Loucy (cell line): ENCODE data around the gene SMAD7.

Experiments used
- CTCF ChIP-seq: fragments of 200-600 bp; sonication (generic); conservative IDR thresholded peaks from 2 replicates; pipeline ENCODE4 v1.5.1; 2014; ENCODE audit warnings: mild to moderate bottlenecking, antibody characterized with exemption, low read length
- EZH2phosphoT487 ChIP-seq: fragments of 200-600 bp; IDR thresholded peaks from 2 replicates; pipeline ENCODE4 v1.6.1; 2018; ENCODE audit warnings: antibody characterized with exemption, mild to moderate bottlenecking, moderate library complexity, borderline replicate concordance

DNA sequence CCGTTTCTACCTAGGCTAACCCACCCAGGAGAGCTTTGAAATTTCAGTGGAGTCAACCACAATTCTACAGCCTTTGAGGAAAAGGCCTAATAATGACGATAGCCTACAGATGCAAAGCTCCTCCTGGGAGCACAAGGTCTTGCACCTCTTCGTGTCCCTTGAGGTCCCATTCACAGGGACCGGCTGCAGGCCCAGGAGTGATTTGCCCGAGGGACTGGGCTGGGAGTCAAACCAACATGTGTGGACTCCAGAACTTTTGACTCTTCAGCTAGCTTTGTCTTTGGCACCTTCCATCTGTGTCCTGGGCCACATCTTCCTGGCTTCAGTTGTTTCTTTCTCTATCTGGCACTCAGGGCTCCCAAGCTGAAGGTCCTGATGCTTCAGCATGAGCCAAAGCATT, 76.5 kb downstream of the SMAD7 start:
- TF ChIP-seq CTCF (no peak), EZH2phosphoT487 (no peak)
